SK-N-SH treated with all-trans-retinoic acid at 6 μM for 48 hours (cell line): Measurements from ENCODE around the gene ASAP2.

Source experiments
- ATAC-seq: fragments of 200-7000 bp; cut with Tn5 transposase; 3 replicates; pipeline ENCODE4 v1.9.1; 2020; ENCODE audit warnings: mild to moderate bottlenecking, moderate library complexity
- ARNTL ChIP-seq: fragments of 450-650 bp; formaldehyde crosslinking; IDR thresholded peaks from 2 replicates; pipeline ENCODE4 v1.5.0; 2020; ENCODE audit warnings: low read depth, mild to moderate bottlenecking, moderate library complexity, borderline replicate concordance
- BACH2 ChIP-seq: fragments of 250-450 bp; sonication (Bioruptor Pico); IDR thresholded peaks from 2 replicates; pipeline ENCODE4 v1.9.0; 2021; ENCODE audit warnings: mild to moderate bottlenecking, borderline replicate concordance
- CREB5 ChIP-seq: fragments of 250-450 bp; sonication (Bioruptor Pico); IDR thresholded peaks from 2 replicates; pipeline ENCODE4 v1.5.1; 2020; ENCODE audit warnings: low read depth, mild to moderate bottlenecking, moderate library complexity
- CSDC2 ChIP-seq: fragments of 250-450 bp; sonication (Bioruptor Pico); IDR thresholded peaks from 2 replicates; pipeline ENCODE4 v1.5.0; 2020; ENCODE audit warnings: mild to moderate bottlenecking, moderate library complexity
- CSRNP3 ChIP-seq: fragments of 250-450 bp; sonication (Bioruptor Pico); IDR thresholded peaks from 2 replicates; pipeline ENCODE4 v1.5.1; 2021; ENCODE audit warnings: mild to moderate bottlenecking, moderate library complexity
- ESRRG ChIP-seq: fragments of 250-450 bp; sonication (Bioruptor Pico); IDR thresholded peaks from 2 replicates; pipeline ENCODE4 v1.6.1; 2021; ENCODE audit warnings: mild to moderate bottlenecking
- GLIS3 ChIP-seq: fragments of 250-450 bp; sonication (Bioruptor Pico); IDR thresholded peaks from 2 replicates; pipeline ENCODE4 v1.5.0; 2020; ENCODE audit warnings: mild to moderate bottlenecking, moderate library complexity
- OSR1 ChIP-seq: fragments of 250-450 bp; sonication (Bioruptor Pico); IDR thresholded peaks from 2 replicates; pipeline ENCODE4 v1.8.0; 2022; ENCODE audit warnings: moderate library complexity, mild to moderate bottlenecking, inconsistent platforms
- PATZ1 ChIP-seq: fragments of 250-450 bp; sonication (Bioruptor Pico); IDR thresholded peaks from 2 replicates; pipeline ENCODE4 v1.8.0; 2020; ENCODE audit warnings: mild to moderate bottlenecking, moderate library complexity, borderline replicate concordance
- PPARA ChIP-seq: fragments of 250-450 bp; sonication (Bioruptor Pico); IDR thresholded peaks from 2 replicates; pipeline ENCODE4 v1.5.0; 2020; ENCODE audit warnings: mild to moderate bottlenecking, borderline replicate concordance
- RARB ChIP-seq: fragments of 250-450 bp; sonication (Bioruptor Pico); IDR thresholded peaks from 2 replicates; pipeline ENCODE4 v1.8.0; 2021; ENCODE audit warnings: mild to moderate bottlenecking, moderate library complexity
- SNAI2 ChIP-seq: fragments of 250-450 bp; sonication (Bioruptor Pico); IDR thresholded peaks from 2 replicates; pipeline ENCODE4 v1.5.0; 2020; ENCODE audit warnings: mild to moderate bottlenecking, moderate library complexity
- TCF4 ChIP-seq: fragments of 250-450 bp; sonication (Bioruptor Pico); IDR thresholded peaks from 2 replicates; pipeline ENCODE4 v1.8.0; 2021; ENCODE audit warnings: mild to moderate bottlenecking, moderate library complexity, borderline replicate concordance
- ZC3H10 ChIP-seq: fragments of 250-450 bp; sonication (Bioruptor Pico); IDR thresholded peaks from 2 replicates; pipeline ENCODE4 v1.5.1; 2021; ENCODE audit warnings: mild to moderate bottlenecking, moderate library complexity
- ZFP3 ChIP-seq: fragments of 250-450 bp; sonication (Bioruptor Pico); IDR thresholded peaks from 2 replicates; pipeline ENCODE4 v1.5.0; 2020; ENCODE audit warnings: mild to moderate bottlenecking, moderate library complexity
- ZFP30 ChIP-seq: fragments of 450-650 bp; formaldehyde crosslinking; IDR thresholded peaks from 2 replicates; pipeline ENCODE4 v1.5.0; 2022; ENCODE audit warnings: mild to moderate bottlenecking, moderate library complexity
- ZNF565 ChIP-seq: fragments of 450-650 bp; formaldehyde crosslinking; conservative IDR thresholded peaks from 2 replicates; pipeline ENCODE4 v1.5.0; 2020; ENCODE audit warnings: low read depth, mild to moderate bottlenecking, moderate library complexity
- ZNF70 ChIP-seq: fragments of 450-650 bp; formaldehyde crosslinking; IDR thresholded peaks from 2 replicates; pipeline ENCODE4 v1.5.0; 2020; ENCODE audit warnings: mild to moderate bottlenecking, moderate library complexity
- ZNF8 ChIP-seq: fragments of 450-650 bp; formaldehyde crosslinking; IDR thresholded peaks from 2 replicates; pipeline ENCODE4 v1.5.0; 2020; ENCODE audit warnings: mild to moderate bottlenecking, moderate library complexity
- TF ChIP-seq, protein P1 (sequence below): fragments of 250-450 bp; sonication (Bioruptor Pico); IDR thresholded peaks from 2 replicates; pipeline ENCODE4 v1.5.0; 2020; ENCODE audit warnings: mild to moderate bottlenecking, moderate library complexity

ASAP2 gene

DNA sequence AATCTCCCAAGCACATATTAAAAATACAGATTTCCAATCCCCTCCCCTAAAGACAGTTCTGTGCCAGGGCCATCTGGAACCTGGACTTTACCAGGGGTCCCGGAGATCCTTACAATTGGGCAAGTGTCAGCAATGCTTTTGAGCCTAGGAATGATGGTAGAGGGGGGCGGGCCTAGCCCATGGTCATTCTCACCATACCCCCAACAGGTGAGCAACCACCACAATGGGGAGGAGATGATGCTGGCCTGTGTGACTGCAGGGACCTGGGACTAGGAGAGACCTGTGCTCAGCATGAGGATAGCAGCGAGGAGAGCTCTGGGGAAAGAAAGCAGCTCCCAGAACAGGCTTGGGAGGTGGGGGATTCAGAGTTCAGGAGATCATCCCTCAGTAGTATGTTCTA lies 13.9 kb upstream of the ASAP2 start:
- TF ChIP-seq RARB: no peak
- TF ChIP-seq ZC3H10 (CRISPR knock-in tag): no peak
- TF ChIP-seq OSR1 (CRISPR knock-in tag): no peak
- TF ChIP-seq ZFP30: no peak
- no peak for TF ChIP-seq CSDC2
- no peak for TF ChIP-seq PPARA (CRISPR knock-in tag)
- no peak for TF ChIP-seq CREB5 (CRISPR knock-in tag)
- TF ChIP-seq PATZ1 (CRISPR knock-in tag): no peak
- no peak for TF ChIP-seq ARNTL (CRISPR knock-in tag)
- no peak for TF ChIP-seq ZNF70 (CRISPR knock-in tag)
- TF ChIP-seq ESRRG (CRISPR knock-in tag): no peak
- TF ChIP-seq, protein P1, sequence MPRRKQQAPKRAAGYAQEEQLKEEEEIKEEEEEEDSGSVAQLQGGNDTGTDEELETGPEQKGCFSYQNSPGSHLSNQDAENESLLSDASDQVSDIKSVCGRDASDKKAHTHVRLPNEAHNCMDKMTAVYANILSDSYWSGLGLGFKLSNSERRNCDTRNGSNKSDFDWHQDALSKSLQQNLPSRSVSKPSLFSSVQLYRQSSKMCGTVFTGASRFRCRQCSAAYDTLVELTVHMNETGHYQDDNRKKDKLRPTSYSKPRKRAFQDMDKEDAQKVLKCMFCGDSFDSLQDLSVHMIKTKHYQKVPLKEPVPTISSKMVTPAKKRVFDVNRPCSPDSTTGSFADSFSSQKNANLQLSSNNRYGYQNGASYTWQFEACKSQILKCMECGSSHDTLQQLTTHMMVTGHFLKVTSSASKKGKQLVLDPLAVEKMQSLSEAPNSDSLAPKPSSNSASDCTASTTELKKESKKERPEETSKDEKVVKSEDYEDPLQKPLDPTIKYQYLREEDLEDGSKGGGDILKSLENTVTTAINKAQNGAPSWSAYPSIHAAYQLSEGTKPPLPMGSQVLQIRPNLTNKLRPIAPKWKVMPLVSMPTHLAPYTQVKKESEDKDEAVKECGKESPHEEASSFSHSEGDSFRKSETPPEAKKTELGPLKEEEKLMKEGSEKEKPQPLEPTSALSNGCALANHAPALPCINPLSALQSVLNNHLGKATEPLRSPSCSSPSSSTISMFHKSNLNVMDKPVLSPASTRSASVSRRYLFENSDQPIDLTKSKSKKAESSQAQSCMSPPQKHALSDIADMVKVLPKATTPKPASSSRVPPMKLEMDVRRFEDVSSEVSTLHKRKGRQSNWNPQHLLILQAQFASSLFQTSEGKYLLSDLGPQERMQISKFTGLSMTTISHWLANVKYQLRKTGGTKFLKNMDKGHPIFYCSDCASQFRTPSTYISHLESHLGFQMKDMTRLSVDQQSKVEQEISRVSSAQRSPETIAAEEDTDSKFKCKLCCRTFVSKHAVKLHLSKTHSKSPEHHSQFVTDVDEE (CRISPR knock-in tag): no peak
- no peak for ATAC-seq

- no peak for ATAC-seq
- TF ChIP-seq TCF4: no peak
- TF ChIP-seq, all 23 proteins: peak for 0
Observed at GRCh38 chr2:9194352-9194751, 12.3 kb upstream of the ASAP2 start.

DNA sequence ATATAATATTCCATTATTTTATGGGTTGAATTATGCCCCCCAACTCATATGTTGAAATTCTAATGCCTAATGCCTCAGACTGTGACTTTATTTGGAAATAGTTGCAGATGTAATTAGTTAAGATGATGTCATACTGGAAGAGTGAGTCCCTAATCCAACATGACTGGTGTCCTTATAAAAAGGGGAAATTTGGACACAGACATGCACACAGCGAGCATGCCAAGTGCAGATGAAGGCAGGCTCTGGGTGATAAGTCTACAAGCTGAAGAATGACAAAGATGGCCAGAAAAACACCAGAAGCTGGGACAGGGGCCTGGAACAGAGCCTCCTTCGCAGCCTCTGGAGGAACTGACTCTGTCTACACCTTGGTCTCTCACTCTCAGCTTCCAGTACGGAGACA lies 10.0 kb upstream of the ASAP2 start:
- no peak for ATAC-seq
- no peak for TF ChIP-seq GLIS3 (CRISPR knock-in tag)
- TF ChIP-seq, protein P1 (CRISPR knock-in tag): no peak
- no peak for TF ChIP-seq ZFP3 (CRISPR knock-in tag)
- TF ChIP-seq ZNF565 (CRISPR knock-in tag): no peak
- no peak for TF ChIP-seq PPARA (CRISPR knock-in tag)
- no peak for TF ChIP-seq ZNF70 (CRISPR knock-in tag)
- TF ChIP-seq BACH2 (CRISPR knock-in tag): no peak
- TF ChIP-seq CSRNP3 (CRISPR knock-in tag): no peak
- no peak for TF ChIP-seq OSR1 (CRISPR knock-in tag)
- TF ChIP-seq RARB: no peak
- no peak for TF ChIP-seq CSDC2
- no peak for TF ChIP-seq CREB5 (CRISPR knock-in tag)
- no peak for TF ChIP-seq PATZ1 (CRISPR knock-in tag)
- TF ChIP-seq SNAI2 (CRISPR knock-in tag): no peak
- no peak for TF ChIP-seq ZC3H10 (CRISPR knock-in tag)
- TF ChIP-seq TCF4: no peak
- no peak for TF ChIP-seq ZNF8 (CRISPR knock-in tag)
